Large intestine (tissue), 3 donors: Measurements from ENCODE around the gene PRDM16. TPM values are rescaled to one million over a fixed set of nuclear protein-coding genes. Genes with fewer than 3 reads are reported as not detected.

Experiments
- DNase-seq, 2 donors: peaks; one replicate each; pipeline versions ENCODE4 v3.0.0 to v3.0.0-alpha.2; 2013
- H3K27ac ChIP-seq: one replicate; pipeline ENCODE4 v1.5.1; 2013; ENCODE audit warnings: low read length
- H3K27me3 ChIP-seq: 2 replicates; pipeline ENCODE4 v1.6.1; 2013; ENCODE audit warnings: low read length; ENCODE audit not compliant: control insufficient read depth, insufficient read depth
- H3K36me3 ChIP-seq: 2 replicates; pipeline ENCODE4 v1.6.1; 2013; ENCODE audit warnings: low read length; ENCODE audit not compliant: control insufficient read depth, insufficient read depth
- H3K4me1 ChIP-seq: one replicate; pipeline ENCODE4 v1.6.1; 2013; ENCODE audit warnings: low read length; ENCODE audit not compliant: control insufficient read depth, insufficient read depth
- H3K4me3 ChIP-seq: one replicate; pipeline ENCODE4 v1.5.1; 2013; ENCODE audit warnings: low read length
- H3K9me3 ChIP-seq: one replicate; pipeline ENCODE4 v1.6.1; 2013; ENCODE audit warnings: mild to moderate bottlenecking, low read depth, low read length, moderate library complexity; ENCODE audit not compliant: control insufficient read depth
- WGBS: methylation state at CpG from one replicate; pipeline ENCODE4 v1.1.5; 2013; ENCODE audit warnings: low lambda C conversion rate; ENCODE audit not compliant: insufficient coverage; 5-methylcytosine and 5-hydroxymethylcytosine counted together
- polyA plus RNA-seq: library from polyadenylated mRNA; unstranded; fragments of 120-200 nt; gene quantifications from one replicate; pipeline ENCODE4 v1.2.1, GENCODE V29; 2013

Gene PRDM16
- polyA plus RNA-seq, 1 donor: 20.6 TPM

DNA sequence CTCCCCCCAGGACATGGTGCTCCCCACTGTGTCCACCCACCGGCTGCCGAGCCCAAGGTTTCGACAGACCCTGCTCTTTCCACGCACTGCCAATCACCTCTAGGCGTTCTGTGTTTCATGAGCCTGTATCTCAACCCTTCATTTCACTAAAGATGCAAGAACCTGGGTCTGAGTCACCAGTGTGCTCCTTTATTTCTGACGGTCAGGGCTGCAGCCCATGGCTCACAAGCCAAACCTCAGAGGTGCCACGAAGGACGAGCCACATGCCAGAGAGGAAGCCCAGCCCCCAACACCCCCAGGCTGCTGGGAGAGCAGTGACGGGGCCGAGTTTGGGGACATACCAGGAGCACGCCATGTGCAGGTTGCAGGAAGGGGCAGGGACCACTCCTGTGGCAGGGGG lies 306.2 kb downstream of the PRDM16 start:
- no peak for DNase-seq
- no peak overlapping the region for H3K4me3 ChIP-seq
- H3K4me1 ChIP-seq: no peaks in the 10 kb centered on the region
- no peaks in the 10 kb centered on the region for H3K36me3 ChIP-seq
- H3K27ac ChIP-seq: no peak overlapping the region
- no peaks in the 10 kb centered on the region for H3K9me3 ChIP-seq
- H3K27me3 ChIP-seq: no peaks in the 10 kb centered on the region
- no CpG with 5 or more reads among the region's 11 CpGs for WGBS

DNA sequence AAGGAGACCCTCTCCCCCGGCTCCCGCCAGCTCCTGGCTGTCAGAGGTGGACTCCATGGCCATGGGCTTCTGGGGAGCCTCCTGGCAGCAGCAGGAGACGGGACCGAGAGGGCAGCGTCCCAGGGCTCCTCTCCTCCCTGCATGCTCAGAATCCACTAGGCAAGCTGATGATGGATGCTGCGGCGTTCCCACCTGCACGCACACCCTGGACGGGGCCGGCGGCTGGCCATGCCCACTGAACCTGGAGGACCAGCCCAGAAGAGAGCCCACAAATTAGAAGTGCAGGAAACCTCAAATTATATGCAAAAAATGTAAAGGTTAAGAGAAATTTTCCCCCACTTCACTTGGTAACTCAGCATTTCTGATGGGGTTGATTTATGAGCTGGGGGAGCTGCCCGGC lies 308.2 kb downstream of the PRDM16 start:
- no peak for DNase-seq
- WGBS: no CpG with 5 or more reads among the region's 12 CpGs
- Histone ChIP-seq H3K36me3 (no peaks in the 10 kb centered on the region), H3K27ac (no peak overlapping the region), H3K4me1 (no peaks in the 10 kb centered on the region), H3K9me3 (no peaks in the 10 kb centered on the region), H3K4me3 (no peak overlapping the region), H3K27me3 (no peaks in the 10 kb centered on the region)

DNA sequence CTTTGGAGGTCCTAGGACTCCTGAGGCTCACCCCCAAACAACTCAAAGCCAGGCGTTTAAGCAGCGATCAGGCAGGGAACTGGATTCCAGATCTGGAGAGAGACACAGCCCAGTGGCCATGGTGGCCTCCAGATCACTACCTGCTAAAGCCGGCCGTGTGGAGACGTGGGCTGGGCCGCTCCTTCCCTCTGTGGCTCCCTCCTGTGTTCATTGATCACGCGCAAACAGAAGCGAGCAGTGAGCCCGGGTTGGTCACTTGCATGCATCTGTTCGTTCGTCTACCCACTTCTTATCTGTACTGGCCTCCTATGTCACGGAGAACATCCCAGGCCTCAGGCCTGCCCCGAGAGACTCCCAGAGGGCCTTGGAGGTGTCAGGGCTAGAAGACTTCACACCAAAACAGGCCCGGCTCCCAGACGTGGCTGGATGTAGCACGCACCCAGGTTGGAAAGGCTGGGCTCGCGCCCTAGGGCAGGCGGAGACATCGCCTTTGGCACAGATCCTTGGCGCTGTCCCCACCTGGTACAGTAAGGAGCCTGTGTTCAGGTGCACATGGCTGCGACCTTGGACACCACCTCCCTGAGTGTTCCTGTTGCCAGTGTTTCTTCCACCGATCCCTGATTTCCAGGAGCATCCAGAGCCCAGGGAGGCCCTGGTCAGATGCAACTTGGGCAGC lies 308.7 kb downstream of the PRDM16 start:
- H3K27me3 ChIP-seq: no peaks in the 10 kb centered on the region
- H3K36me3 ChIP-seq: no peaks in the 10 kb centered on the region
- no peaks in the 10 kb centered on the region for H3K9me3 ChIP-seq
- DNase-seq: no peak
- H3K4me3 ChIP-seq: no peak overlapping the region
- no peak overlapping the region for H3K27ac ChIP-seq
- no CpG with 5 or more reads among the region's 24 CpGs for WGBS
- H3K4me1 ChIP-seq: no peaks in the 10 kb centered on the region

- Histone ChIP-seq H3K27me3 (no peaks in the 10 kb centered on the region), H3K27ac (no peak overlapping the region), H3K4me3 (no peak overlapping the region), H3K4me1 (no peaks in the 10 kb centered on the region), H3K9me3 (no peaks in the 10 kb centered on the region), H3K36me3 (no peaks in the 10 kb centered on the region)
- WGBS: no CpG with 5 or more reads among the region's 17 CpGs
- DNase-seq: no peak
Observed at GRCh38 chr1:3378411-3379208, 309.6 kb downstream of the PRDM16 start.

GRCh38 chr1:3379934-3380333 lies 310.9 kb downstream of the PRDM16 start:
- H3K4me3 ChIP-seq: no peak overlapping the region
- no peaks in the 10 kb centered on the region for H3K9me3 ChIP-seq
- no peaks in the 10 kb centered on the region for H3K4me1 ChIP-seq
- no peaks in the 10 kb centered on the region for H3K27me3 ChIP-seq
- no peaks in the 10 kb centered on the region for H3K36me3 ChIP-seq
- WGBS: no CpG with 5 or more reads among the region's 6 CpGs
- H3K27ac ChIP-seq: no peak overlapping the region
- no peak for DNase-seq

GRCh38 chr1:3380469-3380868 lies 311.5 kb downstream of the PRDM16 start:
- WGBS: no CpG with 5 or more reads among the region's 11 CpGs
- H3K27ac ChIP-seq: no peak overlapping the region
- H3K27me3 ChIP-seq: no peaks in the 10 kb centered on the region
- H3K4me3 ChIP-seq: no peak overlapping the region
- no peaks in the 10 kb centered on the region for H3K9me3 ChIP-seq
- no peak for DNase-seq
- H3K4me1 ChIP-seq: no peaks in the 10 kb centered on the region
- H3K36me3 ChIP-seq: no peaks in the 10 kb centered on the region

GRCh38 chr1:3381901-3382300 lies 312.9 kb downstream of the PRDM16 start:
- H3K27me3 ChIP-seq: peaks cover under 1% of the 10 kb centered on the region
- no peaks in the 10 kb centered on the region for H3K4me1 ChIP-seq
- no peak overlapping the region for H3K4me3 ChIP-seq
- H3K27ac ChIP-seq: no peak overlapping the region
- no peak for DNase-seq
- no CpG with 5 or more reads among the region's 10 CpGs for WGBS
- H3K36me3 ChIP-seq: no peaks in the 10 kb centered on the region
- no peaks in the 10 kb centered on the region for H3K9me3 ChIP-seq

DNA sequence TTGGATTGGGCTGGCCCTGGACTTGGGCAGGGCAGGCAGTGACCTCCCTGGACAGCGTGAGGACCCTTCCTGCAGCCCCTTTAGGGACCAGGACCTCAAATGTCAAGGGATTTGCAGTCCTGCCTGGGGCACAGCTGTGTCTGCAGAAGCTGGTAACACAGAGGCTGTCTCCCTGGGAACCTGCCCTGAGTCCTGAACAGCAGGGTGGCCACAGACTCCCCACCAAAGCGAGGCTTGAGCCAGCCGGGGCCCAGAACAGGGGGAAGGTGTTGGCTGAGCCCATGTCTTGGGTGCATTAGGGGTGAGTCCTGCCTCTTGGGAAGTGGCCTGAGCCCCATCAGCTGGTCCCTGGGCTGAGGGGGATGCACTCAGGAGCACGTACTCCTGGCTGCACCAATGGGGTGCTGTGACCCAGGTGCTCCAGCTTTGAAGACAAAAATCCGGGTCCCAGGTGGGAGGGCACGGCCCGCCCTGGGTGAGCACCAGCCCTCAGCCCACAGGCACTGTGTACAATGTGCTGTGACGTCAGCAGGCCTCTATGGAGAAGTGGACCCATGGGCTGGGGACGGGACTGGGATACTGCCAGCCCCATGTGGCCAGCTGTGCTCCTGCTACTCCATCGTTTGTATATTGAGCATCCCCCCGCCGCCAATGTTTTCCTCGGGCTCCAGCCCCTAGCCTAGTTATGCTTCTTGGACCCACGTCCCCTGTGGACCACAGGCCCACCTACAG lies 313.5 kb downstream of the PRDM16 start:
- Histone ChIP-seq H3K27me3 (peaks cover 3% of the 10 kb centered on the region), H3K36me3 (no peaks in the 10 kb centered on the region), H3K9me3 (no peaks in the 10 kb centered on the region), H3K27ac (no peak overlapping the region), H3K4me1 (no peaks in the 10 kb centered on the region), H3K4me3 (no peak overlapping the region)
- WGBS: no CpG with 5 or more reads among the region's 14 CpGs
- no peak for DNase-seq

DNA sequence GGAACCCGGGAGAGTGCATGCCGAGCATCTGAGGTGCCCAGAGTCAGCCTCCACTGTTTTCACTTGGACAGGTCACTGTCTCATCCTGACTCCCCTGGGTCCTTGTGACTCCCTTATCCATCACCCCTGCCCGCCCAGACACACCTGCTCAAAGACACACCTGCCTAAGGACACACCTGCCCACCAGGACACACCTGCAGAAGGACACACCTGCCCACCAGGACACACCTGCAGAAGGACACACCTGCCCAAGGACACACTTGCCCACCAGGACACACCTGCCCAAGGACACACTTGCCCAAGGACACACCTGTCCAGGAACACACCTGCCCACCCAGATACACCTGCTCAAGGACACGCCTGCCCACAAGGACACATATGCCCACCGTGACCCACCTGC lies 314.7 kb downstream of the PRDM16 start:
- Histone ChIP-seq H3K36me3 (no peaks in the 10 kb centered on the region), H3K27me3 (peaks cover 9% of the 10 kb centered on the region), H3K4me3 (no peak overlapping the region), H3K9me3 (no peaks in the 10 kb centered on the region), H3K4me1 (no peaks in the 10 kb centered on the region), H3K27ac (no peak overlapping the region)
- no peak for DNase-seq
- WGBS: no CpG with 5 or more reads among the region's 5 CpGs

DNA sequence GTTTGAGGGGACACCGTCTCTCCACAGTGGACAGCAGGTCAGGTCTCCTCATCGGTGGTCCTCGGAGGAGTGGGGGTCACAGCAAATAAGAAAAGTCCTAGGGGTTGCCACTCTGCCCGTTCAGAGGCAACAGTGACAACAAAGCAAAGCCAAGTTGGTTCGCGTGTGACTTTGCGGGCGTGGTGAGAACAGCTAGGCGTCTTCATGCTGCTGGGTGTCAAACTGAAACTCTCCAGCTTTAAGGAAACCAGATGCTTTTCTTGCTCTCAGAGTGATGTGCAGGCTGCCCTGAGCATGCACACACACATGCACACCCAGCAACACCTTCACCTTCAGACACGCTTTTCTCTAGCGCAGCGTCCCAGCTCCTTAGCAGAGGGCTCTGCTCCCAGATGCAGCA lies 315.4 kb downstream of the PRDM16 start:
- no peak overlapping the region for H3K27ac ChIP-seq
- H3K9me3 ChIP-seq: no peaks in the 10 kb centered on the region
- peaks cover 16% of the 10 kb centered on the region for H3K27me3 ChIP-seq
- WGBS: no CpG with 5 or more reads among the region's 12 CpGs
- H3K4me1 ChIP-seq: peaks cover 1% of the 10 kb centered on the region
- no peak overlapping the region for H3K4me3 ChIP-seq
- DNase-seq: no peak
- no peaks in the 10 kb centered on the region for H3K36me3 ChIP-seq
